Fibroblast of skin of abdomen (primary cell): Measurements from ENCODE around the gene PAPSS1.

Experiments used
- DNase-seq: peaks from one replicate; pipeline ENCODE4 v3.0.0-alpha.2; 2013

The PAPSS1 gene

GRCh38 chr4:107622006-107622405 lies 98.0 kb downstream of the PAPSS1 start:
- no peak for DNase-seq

DNA sequence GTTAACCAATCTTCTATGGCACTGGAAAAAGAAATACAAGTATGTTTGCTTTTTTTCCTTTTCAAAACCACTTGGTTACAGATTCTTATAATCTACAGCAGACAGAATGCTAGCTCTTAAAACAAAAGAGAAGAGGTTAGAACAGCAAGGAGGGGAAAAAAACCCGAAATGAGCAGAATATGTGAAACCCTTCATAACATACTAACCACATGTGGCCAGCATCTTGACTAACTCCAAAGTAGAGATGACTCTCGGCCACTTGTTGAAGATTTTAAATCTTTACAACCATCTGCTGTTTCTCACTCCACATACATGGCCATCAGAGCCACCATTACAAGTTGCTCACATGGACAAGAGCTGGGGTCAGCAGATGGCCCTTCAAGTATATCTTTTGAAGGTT lies 100.3 kb downstream of the PAPSS1 start:
- DNase-seq, result peak; percentile 31

GRCh38 chr4:107619066-107619465 lies 101.0 kb downstream of the PAPSS1 start:
- DNase-seq, result peak; percentile 92

GRCh38 chr4:107618656-107619055 lies 101.4 kb downstream of the PAPSS1 start:
- DNase-seq, result peak; percentile 6

DNA sequence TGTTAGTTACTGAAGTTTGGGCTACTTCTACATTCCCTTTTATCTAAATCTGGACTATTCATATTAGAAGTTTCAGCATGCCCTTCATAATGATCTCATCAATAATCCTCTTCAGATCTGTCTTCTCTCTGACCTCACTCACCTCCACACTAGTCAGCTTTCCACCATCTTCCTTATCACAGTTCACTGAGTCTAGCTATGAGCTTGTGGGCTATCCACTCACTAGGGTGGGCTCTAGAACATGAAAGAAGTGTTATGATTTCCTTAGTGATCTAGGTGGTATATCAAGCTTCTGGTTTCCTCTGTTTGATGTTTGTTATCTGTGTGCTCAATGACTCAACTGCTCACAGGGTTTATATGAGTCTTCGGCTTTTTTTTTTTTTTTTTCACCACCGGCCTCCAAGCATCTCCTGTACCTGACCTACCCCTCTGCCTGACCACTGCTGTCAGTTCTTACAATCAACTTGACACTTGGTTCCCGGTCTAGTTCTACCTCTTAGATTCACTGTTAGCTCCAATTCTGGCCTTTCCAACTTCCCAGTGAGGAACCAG lies 103.1 kb downstream of the PAPSS1 start:
- no peak for DNase-seq

GRCh38 chr4:107615809-107616208 lies 104.2 kb downstream of the PAPSS1 start:
- DNase-seq, result no peak

DNA sequence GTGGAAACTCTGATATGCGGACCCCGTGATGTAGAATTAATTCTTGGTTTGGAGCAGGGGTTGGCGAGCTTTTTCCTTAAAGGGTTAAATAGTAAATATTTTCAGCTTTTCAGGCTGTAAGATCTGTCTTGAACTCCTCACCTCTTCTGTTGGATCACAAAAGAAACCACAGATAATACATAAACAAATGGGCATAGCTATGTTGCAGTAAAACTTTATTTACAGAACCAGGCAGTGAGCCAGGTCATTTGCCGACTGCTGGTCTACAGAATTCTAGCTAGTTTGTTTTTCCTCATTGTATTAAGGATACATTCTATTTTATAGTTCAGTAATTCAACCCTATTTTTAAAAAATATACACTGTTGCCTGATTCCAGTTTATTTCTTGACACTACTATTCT lies 116.6 kb downstream of the PAPSS1 start:
- peak; percentile 19 for DNase-seq

GRCh38 chr4:107600983-107601382 lies 119.1 kb downstream of the PAPSS1 start:
- DNase-seq, result peak; percentile 59

DNA sequence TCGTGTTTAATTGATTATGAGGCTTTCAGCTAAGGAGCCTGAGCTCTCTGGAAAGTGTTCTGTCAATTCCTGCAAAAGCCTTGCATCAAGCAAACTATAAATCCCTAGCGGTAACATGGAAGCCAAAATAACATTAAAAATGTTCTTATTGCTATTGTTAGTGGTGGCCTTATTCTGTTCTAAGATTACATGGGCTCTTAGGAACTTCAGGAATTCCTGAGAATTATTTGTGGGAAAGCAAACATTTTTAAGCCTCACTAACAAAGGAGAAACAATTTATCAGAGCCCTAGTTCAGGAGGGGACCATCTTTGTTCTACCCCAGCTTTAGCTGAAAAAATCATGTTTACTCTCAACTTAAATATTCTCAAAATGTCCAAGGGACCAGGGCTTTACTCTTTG lies 119.6 kb downstream of the PAPSS1 start:
- peak; percentile 84 for DNase-seq

DNA sequence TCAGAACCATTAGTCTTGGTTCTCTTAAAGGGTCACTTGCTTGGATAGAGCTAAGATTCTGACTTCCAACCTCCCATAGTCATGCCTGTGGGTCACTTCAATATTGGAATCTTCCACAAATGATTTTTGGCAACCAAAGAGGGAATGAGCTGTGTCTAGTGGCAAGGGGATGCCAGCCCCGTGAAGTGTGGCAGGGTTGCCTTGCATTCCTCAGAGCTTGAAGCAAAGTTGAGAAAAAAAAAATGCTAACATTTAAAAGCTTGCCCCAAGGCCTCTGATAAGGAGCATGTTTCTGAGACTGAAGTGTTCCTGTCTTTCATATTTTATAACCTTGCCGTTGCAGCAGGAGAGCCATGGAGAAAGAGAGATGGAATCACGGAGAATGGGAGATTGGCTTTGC lies 120.2 kb downstream of the PAPSS1 start:
- no peak for DNase-seq

GRCh38 chr4:107593230-107593629 lies 126.8 kb downstream of the PAPSS1 start:
- DNase-seq, result no peak

DNA sequence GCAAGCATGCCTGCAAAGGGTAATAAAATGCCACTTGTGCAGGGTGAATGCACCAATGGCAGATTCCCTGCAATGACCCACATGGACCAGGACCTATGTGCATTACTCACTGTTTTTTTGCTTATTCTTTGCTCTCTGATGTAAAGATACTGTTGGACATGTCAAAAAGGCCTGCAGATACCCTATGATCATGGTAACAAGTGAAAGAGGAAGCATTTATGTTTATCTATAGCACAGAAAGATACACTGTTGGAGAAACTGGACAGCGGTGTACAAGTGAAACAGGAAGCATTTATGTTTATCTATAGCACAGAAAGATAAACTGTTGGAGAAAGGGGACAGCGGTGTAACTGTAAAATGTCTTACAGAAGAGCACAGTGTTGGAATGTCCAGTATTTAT lies 127.5 kb downstream of the PAPSS1 start:
- no peak for DNase-seq

GRCh38 chr4:107589269-107589668 lies 130.8 kb downstream of the PAPSS1 start:
- DNase-seq, result no peak

DNA sequence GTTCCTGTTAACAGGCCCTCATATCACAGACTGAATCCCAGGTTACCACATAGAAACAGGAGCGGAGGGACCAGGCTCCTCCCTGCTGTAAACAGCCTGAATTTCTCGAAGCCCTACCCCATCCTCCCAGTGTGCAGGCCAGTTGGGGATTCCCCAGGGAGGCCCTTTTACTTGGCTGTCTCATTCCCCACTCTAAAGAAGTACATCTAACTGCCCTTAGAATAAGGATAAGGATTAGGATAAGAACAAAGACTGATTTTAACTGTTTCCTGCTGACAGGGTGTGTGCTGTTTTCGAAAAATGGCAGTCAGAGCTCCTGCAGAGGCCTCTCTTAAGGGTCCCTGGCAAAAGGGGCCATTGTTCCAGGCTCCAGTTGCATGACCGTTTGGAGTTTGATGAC lies 133.7 kb downstream of the PAPSS1 start:
- DNase-seq, result no peak

DNA sequence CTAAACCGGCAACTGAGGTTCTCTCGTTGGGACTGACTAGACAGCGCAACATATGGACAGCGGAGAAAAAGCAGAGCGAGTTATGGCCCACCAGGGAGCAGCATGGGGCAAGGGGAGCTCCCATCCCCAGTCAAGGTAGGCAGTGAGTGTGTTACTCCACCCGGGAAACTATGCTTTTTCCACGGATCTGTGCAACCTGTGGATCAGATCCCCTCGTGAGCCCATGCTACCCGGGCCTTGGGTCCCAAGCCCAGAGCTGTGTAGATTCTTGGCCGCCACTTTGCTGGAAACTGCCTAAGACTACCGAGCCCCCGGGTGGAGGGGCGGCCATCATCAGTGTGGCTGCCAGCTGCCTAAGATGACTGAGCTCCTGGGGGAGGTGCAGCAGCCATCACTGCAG lies 140.9 kb downstream of the PAPSS1 start:
- DNase-seq, result no peak

DNA sequence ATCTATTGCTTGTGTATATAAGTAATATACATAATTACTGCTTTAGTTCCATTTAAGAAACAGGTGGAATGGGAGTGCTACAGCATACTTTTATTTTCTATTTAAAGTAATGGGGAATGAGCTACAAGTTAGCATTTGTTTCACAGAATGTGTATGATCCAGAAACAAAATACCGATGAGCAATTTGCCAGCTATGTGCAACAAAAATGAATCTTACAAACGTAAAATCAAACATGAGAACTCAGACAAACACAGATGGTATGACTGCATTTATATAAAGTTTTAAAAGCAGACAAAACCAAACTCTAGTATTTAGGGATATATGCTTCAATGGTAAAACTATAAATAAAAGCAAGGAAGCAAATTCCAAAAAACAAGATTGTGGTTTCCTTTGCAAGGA lies 141.7 kb downstream of the PAPSS1 start:
- peak; percentile 31 for DNase-seq

GRCh38 chr4:107577743-107578142 lies 142.3 kb downstream of the PAPSS1 start:
- no peak for DNase-seq

DNA sequence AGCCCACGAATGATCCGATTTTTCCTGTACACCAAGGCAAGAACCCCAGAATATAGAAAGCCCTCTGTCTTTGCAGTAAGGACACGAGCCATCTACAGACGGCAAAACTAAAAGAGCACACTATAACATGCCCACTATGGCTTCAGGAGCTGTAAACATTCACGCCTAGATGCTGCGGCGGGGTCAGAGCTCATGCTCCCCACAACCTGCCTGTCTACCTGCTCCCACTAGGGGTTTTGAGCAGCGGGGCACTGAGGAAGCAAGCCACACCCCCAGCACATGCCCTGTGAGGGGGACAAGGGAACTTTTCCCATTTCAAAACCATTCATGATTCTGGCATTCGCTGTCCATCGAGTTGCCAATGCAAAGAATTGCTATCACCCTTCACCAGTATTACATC lies 144.8 kb downstream of the PAPSS1 start:
- no peak for DNase-seq

DNA sequence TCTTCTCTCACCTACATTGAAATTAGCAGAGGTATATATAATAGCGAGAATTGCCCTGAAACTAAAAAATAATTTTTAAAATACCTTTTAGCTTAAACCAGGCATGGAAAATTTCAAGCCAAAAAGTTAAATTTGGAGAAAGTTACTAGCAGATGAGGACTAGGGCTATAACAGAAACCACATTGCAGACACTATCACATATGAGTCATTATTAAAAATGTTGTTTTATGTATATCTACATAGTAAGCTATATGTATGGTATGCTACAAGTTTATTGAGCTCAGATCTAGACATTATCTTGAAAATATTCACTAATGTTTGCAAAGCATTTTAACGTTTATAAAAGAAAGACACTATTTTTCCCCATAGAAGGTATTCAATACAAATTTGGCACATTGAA lies 147.8 kb downstream of the PAPSS1 start:
- DNase-seq, result peak; percentile 33

DNA sequence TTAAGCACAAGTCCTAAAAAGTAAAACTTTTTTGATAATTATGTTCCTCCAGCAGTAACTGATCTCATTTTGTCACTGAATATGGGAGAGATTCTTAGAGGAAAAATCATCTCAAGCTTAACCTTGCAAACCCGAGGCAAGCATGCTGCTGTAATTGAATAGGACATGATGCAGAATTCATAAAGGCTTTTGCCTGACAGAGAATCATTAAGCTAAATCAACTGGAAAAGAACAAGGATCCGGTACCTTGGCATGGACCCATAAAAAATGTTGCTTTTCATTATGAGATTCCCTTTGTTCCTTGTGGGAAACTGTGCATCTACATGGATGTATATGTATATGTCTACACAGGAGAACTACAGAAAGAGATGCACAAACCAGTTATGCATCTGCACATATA lies 149.1 kb downstream of the PAPSS1 start:
- DNase-seq, result peak; percentile 5

- peak; percentile 34 for DNase-seq
These were observed 155.7 kb downstream of the PAPSS1 start for GRCh38 chr4:107564326-107564725.
